Measurements from ENCODE around the gene ALDH3B2.
"Not testable (repeated sequence)": the region's sequence is repeated elsewhere in the genome, so short reads cannot be mapped to it uniquely, and the experiment has no call there.

GRCh38 chr11:67703709-67704108 lies 29.3 kb upstream of the ALDH3B2 start:
- TF ChIP-seq CTCF, POLR2A (IDR thresholded peaks at IDR 0.05): not testable (repeated sequence)
